Skeletal muscle tissue (tissue), 5 donors: ENCODE results near the gene UCK1. TPM values are rescaled to one million over a fixed set of nuclear protein-coding genes. Genes with fewer than 3 reads are reported as not detected.

ENCODE experiments used
- H3K27ac ChIP-seq: one replicate; pipeline ENCODE4 v1.7.0; 2013; ENCODE audit warnings: mild to moderate bottlenecking, low read depth, low read length, inconsistent platforms
- H3K27me3 ChIP-seq, 3 donors: one replicate each; pipeline ENCODE4 v1.7.0; 2013; ENCODE audit warnings: low read length in 3 of 3; ENCODE audit not compliant: control insufficient read depth in 3 of 3, insufficient read depth in 3 of 3
- H3K36me3 ChIP-seq, 3 donors: one replicate each; pipeline ENCODE4 v1.7.0; 2013; ENCODE audit warnings: low read length in 3 of 3; ENCODE audit not compliant: control insufficient read depth in 3 of 3, insufficient read depth in 3 of 3
- H3K4me1 ChIP-seq, 3 donors: one replicate each; pipeline ENCODE4 v1.7.0; 2013; ENCODE audit warnings: low read length in 3 of 3, mild to moderate bottlenecking in 3 of 3; ENCODE audit not compliant: control insufficient read depth in 3 of 3, insufficient read depth in 3 of 3
- H3K4me3 ChIP-seq, 3 donors: one replicate each; pipeline ENCODE4 v1.7.0; 2013; ENCODE audit warnings: low read length in 3 of 3
- H3K9ac ChIP-seq, 3 donors: one replicate each; pipeline ENCODE4 v1.7.0; 2013; ENCODE audit warnings: low read length in 3 of 3, mild to moderate bottlenecking in 3 of 3, moderate library complexity in 2 of 3, low read depth in 1 of 3
- H3K9me3 ChIP-seq, 3 donors: one replicate each; pipeline ENCODE4 v1.7.0; 2013; ENCODE audit warnings: low read length in 3 of 3; ENCODE audit not compliant: control insufficient read depth in 3 of 3
- small RNA-seq: library from RNA; depleted of rRNA; stranded (forward); fragments of <200 nt; gene quantifications from one replicate; pipeline ENCODE3, GENCODE V24; 2014
- total RNA-seq: library from RNA; depleted of rRNA; stranded (reverse); fragments of >200 nt; gene quantifications from one replicate; pipeline ENCODE4 v1.2.3, GENCODE V29; 2014
- donor health status: Osteomylitis.

Gene UCK1
- total RNA-seq, 1 donor from 2014 or later = 9.4 TPM

DNA sequence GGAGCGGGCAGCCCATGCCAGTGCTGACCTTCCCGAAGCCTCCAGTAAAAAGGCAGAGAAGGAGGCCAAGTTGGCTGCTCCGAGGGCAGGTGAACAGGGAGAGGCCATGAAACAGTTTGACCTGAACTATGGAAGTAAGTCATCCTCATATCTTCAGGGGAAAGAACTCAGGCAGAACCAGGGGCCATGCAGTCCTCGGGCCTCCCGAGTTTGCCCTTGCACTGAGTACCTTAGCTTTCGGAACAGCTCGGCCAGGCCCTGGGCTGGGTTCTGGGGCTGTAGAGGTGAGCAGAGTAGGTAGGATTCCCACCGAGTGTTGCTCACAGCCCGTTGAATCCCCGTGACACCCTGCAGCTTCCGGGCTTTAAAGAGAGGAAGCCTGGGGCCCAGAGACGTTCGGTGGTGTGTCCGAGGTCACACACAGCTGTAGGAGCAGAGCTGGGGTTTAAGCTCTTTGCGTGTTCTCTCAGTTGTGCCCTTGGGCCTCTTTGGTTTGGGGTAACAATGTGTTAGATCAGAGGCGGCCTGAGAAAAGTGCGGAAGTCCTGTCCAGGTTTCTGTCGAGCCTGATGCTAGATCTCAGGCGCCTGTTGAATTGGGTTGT lies 53.1 kb downstream of the UCK1 start:
- Histone ChIP-seq H3K27me3 (no peaks in the 10 kb centered on the region), H3K4me1 (peaks cover 13 to 37% (median 31%) of the 10 kb centered on the region in 3 donors), H3K36me3 (peaks cover 76 to 87% (median 83%) of the 10 kb centered on the region in 3 donors), H3K27ac (no peak overlapping the region), H3K9ac (peak overlapping the region in 1 of 3 donors; percentile 66), H3K4me3 (no peak overlapping the region), H3K9me3 (no peaks in the 10 kb centered on the region)

DNA sequence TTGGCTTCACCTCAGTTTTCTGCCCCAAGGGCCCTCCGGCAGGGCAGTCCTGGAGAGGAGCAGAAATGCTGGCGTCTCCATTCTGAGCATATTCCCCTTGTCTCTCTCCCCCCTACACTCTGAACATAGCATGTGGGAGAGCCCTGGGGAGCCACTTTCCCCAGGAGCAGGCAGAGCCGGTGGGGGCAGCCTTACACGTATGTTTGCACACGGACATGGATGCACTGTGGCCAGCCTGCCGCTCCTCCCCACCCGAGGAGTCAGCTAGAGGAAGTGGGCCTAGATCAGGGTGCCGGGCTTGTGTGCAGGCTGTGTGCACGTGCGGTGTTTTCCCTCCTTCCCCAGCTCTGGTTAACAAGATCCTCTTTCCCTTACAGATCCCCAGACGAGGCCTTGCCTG lies 53.7 kb downstream of the UCK1 start:
- H3K27me3 ChIP-seq = no peaks in the 10 kb centered on the region
- H3K36me3 ChIP-seq = peaks cover 73 to 85% (median 80%) of the 10 kb centered on the region in 3 donors
- H3K4me3 ChIP-seq = no peak overlapping the region
- peak overlapping the region; percentile 80 for H3K27ac ChIP-seq
- H3K9ac ChIP-seq = peak overlapping the region in 1 of 3 donors; percentile 66
- no peaks in the 10 kb centered on the region for H3K9me3 ChIP-seq
- H3K4me1 ChIP-seq = peaks cover 9 to 32% (median 25%) of the 10 kb centered on the region in 3 donors

DNA sequence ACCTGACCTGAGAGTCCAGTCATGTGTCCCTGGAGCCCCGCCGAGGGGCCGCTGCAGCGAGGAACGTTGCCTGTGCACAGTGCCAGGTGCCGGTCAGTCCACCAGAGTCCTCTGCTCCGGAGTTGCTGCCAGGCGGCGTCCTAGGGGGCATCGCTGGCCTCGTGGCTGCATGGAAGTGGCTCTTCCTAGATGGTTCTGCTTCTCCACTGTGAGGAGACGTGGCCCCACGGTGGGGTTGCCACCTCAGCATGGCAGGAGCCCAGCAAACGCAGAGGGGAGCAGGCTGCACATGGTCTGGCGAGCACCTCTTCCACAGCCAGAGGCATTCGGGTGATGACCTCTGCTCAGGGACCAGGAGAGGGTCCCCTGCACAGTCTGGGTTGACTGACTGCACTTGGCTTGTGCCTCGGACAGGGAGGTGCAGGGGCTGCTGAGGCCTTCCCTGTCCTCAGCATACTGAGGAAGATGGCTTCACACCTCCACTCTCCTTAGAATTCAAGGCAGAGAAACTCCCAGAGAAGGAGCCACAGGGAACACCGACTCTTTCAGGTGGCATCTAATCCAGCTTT lies 54.2 kb downstream of the UCK1 start:
- H3K27me3 ChIP-seq = no peaks in the 10 kb centered on the region
- peak overlapping the region in 1 of 3 donors; percentile 45 for H3K4me3 ChIP-seq
- H3K27ac ChIP-seq = peak overlapping the region; percentile 80
- H3K9ac ChIP-seq = peak overlapping the region in 1 of 3 donors; percentile 66
- no peaks in the 10 kb centered on the region for H3K9me3 ChIP-seq
- H3K36me3 ChIP-seq = peaks cover 68 to 83% (median 76%) of the 10 kb centered on the region in 3 donors
- peaks cover 9 to 27% (median 22%) of the 10 kb centered on the region in 3 donors for H3K4me1 ChIP-seq

DNA sequence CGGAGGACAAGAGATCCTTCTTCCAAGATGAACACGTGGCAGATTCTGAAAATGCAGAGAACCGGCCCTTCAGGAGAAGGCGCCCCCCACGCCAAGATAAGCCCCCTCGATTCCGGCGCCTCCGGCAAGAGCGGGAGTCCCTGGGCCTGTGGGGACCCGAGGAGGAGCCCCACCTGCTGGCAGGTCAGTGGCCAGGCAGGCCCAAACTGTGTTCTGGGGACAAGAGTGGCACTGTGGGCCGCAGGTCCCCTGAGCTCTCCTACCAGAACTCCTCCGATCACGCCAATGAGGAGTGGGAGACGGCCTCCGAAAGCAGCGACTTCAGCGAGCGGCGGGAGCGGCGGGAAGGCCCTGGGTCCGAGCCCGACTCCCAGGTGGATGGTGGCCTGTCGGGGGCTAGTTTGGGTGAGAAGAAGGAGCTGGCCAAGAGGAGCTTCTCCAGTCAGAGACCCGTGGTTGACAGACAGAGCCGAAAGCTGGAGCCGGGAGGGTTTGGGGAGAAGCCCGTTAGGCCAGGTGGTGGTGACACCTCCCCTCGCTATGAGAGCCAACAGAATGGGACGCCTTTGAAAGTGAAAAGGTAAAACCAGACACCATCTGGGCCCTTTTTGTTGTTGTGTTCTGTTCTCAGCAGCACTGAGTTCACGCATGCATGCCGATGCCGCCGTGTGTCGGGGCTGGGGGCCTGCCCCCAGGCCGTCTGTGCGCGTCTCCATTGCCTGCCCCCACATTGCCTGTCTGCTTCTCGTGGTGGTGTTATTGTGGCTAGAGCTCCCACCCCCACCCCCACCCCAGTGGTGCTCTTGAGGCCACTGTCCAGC lies 54.9 kb downstream of the UCK1 start:
- Histone ChIP-seq H3K4me1 (peaks cover 9 to 24% (median 19%) of the 10 kb centered on the region in 3 donors), H3K4me3 (no peak overlapping the region), H3K9me3 (no peaks in the 10 kb centered on the region), H3K27ac (peak overlapping the region; percentile 80), H3K9ac (peak overlapping the region in 1 of 3 donors; percentile 68), H3K36me3 (peaks cover 70 to 86% (median 75%) of the 10 kb centered on the region in 3 donors), H3K27me3 (no peaks in the 10 kb centered on the region)

DNA sequence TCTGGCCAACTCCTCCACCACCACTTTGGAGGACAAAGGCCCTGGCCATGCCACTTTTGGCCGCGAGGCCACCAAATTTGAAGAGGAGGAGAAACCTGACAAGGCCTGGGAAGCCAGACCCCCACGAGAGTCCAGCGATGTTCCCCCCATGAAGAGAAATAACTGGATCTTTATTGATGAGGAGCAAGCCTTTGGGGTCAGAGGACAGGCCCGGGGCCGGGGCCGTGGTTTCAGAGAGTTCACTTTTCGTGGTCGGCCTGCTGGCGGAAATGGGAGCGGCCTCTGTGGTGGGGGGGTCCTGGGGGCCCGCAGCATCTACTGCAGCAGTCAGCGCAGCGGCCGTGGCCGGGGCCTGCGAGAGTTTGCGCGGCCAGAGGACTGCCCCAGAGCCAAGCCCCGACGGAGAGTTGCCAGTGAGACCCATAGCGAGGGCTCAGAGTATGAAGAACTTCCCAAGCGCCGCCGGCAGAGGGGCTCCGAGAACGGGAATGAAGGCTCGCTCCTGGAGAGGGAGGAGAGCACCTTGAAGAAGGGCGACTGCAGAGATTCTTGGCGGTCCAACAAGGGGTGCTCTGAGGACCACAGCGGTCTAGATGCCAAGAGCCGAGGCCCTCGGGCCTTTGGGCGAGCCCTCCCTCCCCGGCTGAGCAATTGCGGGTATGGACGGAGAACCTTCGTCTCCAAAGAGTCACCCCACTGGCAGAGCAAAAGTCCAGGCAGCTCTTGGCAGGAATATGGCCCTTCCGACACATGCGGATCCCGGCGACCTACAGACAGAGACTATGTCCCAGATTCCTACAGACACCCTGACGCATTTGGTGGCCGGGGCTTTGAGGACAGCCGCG lies 55.7 kb downstream of the UCK1 start:
- Histone ChIP-seq H3K27me3 (no peaks in the 10 kb centered on the region), H3K36me3 (peaks cover 75 to 90% (median 79%) of the 10 kb centered on the region in 3 donors), H3K9ac (no peak overlapping the region), H3K27ac (peak overlapping the region; percentile 80), H3K4me3 (no peak overlapping the region), H3K4me1 (peaks cover 9 to 24% (median 19%) of the 10 kb centered on the region in 3 donors), H3K9me3 (no peaks in the 10 kb centered on the region)

DNA sequence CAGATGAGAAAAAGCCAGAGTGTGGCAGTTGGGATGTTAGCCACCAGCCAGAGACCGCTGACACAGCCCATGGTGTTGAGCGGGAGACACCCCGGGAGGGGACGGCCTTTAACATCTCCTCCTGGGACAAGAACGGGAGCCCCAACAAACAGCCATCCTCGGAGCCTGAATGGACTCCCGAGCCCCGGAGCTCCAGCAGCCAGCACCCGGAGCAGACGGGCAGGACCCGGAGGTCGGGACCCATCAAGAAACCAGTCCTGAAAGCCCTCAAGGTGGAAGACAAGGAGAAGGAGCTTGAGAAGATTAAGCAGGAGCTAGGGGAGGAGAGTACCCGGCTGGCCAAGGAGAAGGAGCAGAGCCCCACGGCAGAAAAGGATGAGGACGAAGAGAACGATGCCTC lies 56.4 kb downstream of the UCK1 start:
- Histone ChIP-seq H3K4me3 (no peak overlapping the region), H3K27ac (no peak overlapping the region), H3K9ac (no peak overlapping the region), H3K4me1 (peaks cover 9 to 19% (median 19%) of the 10 kb centered on the region in 3 donors), H3K27me3 (no peaks in the 10 kb centered on the region), H3K9me3 (no peaks in the 10 kb centered on the region), H3K36me3 (peaks cover 80 to 90% (median 81%) of the 10 kb centered on the region in 3 donors)

DNA sequence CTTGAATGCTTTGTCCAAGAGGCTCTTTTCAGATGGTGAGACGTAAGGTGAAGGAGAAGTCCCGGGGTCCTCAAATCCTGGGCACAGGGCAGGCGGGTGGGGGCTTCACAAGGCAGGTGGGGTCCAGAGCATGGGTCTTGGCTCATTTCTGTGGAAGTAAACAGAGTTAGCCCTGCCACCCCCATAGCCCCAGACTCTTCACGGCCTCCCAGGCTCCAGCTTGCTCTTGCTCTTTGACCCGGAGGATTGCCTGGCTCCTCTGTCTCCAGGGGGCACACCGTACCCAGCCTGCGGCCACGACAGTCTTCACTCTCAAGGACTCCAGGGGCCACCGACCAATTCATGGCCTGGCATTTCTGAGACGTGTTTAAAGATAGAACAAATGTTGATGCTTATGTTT lies 57.2 kb downstream of the UCK1 start:
- no peaks in the 10 kb centered on the region for H3K27me3 ChIP-seq
- no peak overlapping the region for H3K9ac ChIP-seq
- no peak overlapping the region for H3K4me3 ChIP-seq
- H3K4me1 ChIP-seq = peaks cover 9 to 19% (median 19%) of the 10 kb centered on the region in 3 donors
- H3K27ac ChIP-seq = no peak overlapping the region
- H3K36me3 ChIP-seq = peaks cover 78 to 87% (median 79%) of the 10 kb centered on the region in 3 donors
- no peaks in the 10 kb centered on the region for H3K9me3 ChIP-seq

Small RNA genes within 50 kb of the gene (small RNA-seq; reads per million reads assigned to genes)
- gene SNORD62A = 0.16 reads per million
- 0.09 reads per million for gene SNORD62B

Other genes starting within 250 kb of the UCK1 start
- gene PLPP7, start 241.5 kb downstream of the UCK1 start, total RNA-seq = 34.4 TPM
- gene PRRC2B, start 137.2 kb downstream of the UCK1 start, total RNA-seq = 68.4 TPM
- gene POMT1, start 28.3 kb downstream of the UCK1 start, total RNA-seq = 18.8 TPM
- gene PRRT1B, start 14.3 kb upstream of the UCK1 start, total RNA-seq = not detected
- 19.8 TPM for gene RAPGEF1, start 208.8 kb upstream of the UCK1 start, total RNA-seq